Activated T-cell treated with anti-CD3 and anti-CD28 coated beads for 48 hours (primary cell): ENCODE measurements around the gene LECT2.

Experiments used
- DNase-seq: peaks from one replicate; pipeline ENCODE4 v3.0.0-alpha.2; 2020; ENCODE audit warnings: low read depth

LECT2 gene

DNA sequence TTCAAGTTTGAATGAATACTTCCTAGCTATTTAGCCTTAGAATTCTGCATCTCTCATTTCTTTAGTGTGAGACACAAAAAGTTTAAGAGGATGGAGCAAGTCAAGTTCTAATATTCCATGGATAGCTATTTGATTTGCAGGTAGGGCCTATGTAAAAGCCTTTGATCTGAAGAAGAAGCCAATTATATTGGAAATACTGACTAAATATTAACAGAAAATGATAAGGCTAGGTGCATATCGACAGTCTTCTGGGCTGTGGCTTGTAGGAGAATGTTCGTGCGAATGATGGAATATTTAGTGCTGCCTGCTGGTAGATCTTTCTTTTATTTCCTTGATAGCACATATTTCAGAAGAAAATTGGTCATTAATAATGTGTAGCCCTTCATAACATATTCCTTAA is at the start of gene LECT2:
TSS of gene LECT2 (minus strand) at position 85 of the 400 bp plus-strand sequence. CDS start 150 bp downstream, outside the sequence.
- no peak for DNase-seq

DNA sequence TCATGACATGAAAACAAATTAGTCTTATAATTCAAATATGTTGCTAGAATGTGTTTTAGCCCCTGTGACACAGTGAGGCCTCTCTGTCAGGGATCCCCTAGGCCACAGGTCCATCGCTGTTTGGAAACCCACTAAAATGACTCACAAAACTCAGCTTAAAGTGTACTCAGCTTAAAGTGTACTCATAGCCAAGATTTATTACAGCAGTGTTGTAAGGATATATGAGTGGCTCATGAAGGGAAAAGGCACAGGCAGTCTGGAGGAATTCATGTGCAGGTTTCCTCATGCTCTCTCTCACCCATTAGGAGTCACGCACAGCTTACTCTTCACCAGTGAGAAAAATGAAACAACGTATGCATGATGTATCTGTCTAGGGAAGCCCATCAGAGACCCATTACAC is 49.7 kb upstream of the LECT2 start:
- no peak for DNase-seq

DNA sequence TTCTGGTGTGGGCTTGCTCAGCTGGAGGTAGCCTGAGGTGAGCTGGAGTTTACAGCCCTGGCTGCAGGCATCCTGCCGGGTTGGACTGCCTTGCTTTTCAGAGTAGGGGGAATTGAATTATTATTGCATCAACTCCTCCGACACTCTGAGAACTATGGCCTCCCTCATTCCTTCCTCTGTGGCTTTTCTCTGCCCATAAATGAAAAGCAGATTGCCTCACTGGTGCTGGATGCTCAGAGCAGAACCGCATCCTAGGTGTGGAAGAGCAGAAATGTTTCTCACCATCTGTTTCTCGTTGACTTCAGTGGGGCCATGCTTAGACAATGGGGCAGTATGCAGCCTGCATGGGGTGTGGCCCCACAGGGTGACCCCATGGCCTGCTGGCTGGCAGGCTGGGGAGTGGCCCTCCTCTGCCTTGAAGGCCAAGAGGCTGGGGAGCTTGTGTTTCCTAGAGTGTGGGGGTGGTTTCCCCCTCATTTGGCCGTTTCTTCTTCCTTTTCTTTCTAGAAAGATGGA is 46.7 kb upstream of the LECT2 start:
- no peak for DNase-seq

DNA sequence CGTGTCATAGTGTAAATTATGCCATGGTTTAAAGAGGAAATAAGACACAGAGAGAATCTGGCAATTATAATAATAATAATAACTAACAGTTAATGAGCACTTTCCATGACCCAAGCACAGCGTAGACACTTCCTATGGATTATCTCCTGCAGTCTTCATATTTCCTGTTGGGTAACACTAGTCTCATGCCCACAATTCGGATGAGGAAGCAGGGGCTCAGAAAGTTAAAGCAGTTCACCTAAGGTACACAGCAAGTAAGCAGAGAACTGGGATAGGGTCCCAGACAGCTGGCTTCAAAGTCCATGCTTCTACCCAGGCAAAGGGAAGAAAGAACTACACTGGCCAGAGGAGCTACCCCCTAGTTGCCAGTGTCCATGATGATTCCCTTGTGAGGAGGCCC is 46.1 kb upstream of the LECT2 start:
- no peak for DNase-seq

DNA sequence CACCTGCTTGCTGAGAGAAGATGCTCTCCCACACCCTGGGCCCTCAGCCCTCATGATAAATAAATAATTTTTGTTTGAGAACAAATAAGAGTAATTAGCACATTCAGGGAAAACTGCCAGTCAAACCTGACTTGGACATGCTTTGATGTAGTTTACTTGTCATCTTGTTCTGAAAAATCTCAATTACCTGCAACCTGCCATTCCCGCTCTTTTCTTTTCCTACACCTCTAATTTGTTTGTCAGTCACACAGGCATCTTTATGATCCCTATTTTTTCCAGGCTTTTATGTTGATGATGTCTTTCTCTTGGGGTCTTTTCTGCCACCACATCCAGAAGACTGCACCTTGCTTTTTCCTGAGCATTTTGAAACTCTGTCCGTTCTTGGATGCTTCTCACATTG is 45.4 kb upstream of the LECT2 start:
- no peak for DNase-seq

DNA sequence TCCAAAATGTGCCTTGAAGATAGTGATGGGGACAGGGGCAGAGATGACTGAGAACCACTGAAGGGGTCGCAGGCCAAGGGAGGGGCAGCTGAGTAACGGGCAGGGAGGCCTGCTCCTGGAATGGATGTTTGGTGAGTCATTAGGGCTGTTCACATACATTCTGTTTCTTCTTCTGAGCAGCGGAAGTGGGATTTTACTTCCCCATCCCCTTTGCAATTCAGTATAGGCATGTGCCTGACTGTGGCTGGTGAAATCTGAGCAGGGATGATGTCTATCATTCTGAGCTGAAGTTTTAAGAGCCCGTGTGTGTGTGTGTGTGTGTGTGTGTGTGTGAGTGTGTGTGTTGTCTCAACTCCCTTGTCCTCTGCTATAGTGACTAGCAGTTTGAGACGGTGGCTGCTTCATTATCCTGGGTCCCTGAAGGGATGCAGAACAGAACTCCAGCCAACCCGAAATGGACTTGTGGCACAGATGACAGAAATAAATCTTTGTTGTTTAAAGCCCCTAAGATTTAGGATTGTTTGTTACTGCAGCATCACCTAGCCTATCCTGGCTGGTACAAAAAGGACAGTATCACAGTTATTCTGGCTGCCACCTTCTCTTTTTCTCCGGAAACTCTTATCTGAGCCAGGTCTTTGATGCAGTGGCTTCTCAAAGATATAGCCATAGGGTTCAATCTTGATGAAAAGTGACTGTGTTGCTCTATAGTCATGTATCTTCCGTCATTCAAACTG is 44.8 kb upstream of the LECT2 start:
- DNase-seq = no peak

DNA sequence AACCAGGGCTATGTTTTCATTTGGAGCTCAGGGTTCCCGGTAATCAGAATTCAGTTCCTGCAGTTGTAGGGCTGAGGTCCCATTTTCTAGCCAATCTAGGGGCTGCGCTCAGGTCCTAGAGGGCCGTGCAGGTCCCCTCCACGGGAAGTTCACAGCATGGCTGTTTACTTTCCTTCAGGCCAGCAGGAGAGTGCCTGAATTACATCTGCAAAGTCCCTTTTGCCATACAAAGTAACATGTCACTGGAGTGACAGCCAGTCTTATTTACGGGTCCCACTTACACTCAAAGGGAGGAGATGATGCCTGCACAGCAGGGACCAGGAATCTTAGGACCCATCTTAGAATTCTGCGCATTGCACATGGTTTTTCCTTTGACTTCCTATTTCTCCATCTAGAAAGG is 44.1 kb upstream of the LECT2 start:
- DNase-seq = no peak

DNA sequence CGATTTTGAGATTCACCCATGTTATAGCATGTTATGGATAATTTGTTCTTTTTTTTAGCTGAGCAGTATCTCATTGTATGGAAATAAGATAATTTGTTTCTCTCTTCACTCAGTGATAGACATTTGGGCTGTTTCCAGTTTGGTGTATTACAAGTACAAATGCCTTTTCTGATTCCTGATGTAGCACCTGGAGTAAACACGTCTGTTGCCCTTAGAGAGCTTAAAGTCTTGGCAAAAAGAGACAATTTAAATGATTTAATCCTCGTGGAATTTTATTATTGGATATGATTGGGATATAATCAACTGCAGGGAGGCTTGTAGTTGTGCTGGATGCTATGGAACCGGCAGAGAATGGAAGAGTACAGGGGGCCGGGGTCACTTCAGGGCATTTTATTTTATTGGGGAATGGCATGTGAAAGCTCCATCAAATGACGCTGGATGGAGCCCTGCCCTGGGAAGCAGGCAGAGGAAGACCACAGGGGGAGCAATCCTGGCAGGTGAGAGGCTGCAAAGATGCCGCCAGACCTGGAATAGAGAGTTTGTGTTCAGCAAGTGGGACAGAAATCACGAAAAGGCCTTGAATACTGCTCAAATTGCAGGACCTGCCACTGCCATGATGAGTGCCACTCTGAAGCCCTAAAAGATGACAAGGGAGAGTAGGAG is 43.0 kb upstream of the LECT2 start:
- DNase-seq = no peak

DNA sequence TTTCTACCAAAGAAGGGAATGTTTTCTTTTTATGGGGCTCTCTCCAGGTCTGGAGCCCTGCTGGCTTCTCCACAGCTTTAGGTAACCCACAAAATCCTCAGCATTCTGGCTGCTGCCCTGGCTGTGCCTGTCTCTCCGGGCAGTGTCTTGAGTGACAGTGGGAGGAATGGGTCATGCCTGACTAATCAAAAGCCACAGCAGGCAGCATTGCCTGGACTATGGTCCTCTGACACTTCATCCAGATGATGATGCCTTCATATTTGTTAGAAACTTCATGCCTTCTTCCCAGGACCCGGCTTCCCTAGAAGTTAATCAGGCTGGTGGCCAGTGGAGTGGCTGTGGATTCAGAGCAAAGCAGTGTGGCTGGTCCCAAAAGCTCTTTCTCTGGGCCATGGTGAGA is 41.8 kb upstream of the LECT2 start:
- DNase-seq = no peak

DNA sequence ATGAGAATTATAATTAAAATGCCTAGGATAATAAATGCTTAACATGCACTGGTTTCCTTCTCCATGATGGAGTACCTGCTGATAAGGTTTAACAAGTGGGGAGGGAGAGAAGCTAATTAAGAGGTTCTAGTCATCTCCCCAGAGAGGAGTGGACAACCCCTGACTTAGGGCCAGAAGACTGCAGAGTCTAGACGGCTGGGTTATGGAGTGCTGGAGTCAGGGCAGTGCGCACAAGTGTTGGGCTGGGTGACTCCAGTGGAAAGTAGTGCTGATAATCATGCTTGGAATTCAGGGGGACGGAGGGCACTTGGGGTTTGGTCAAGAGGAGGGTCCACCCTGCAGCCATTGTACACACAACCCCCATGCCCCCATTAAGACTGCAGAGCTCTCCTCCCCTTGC is 41.2 kb upstream of the LECT2 start:
- no peak for DNase-seq

DNA sequence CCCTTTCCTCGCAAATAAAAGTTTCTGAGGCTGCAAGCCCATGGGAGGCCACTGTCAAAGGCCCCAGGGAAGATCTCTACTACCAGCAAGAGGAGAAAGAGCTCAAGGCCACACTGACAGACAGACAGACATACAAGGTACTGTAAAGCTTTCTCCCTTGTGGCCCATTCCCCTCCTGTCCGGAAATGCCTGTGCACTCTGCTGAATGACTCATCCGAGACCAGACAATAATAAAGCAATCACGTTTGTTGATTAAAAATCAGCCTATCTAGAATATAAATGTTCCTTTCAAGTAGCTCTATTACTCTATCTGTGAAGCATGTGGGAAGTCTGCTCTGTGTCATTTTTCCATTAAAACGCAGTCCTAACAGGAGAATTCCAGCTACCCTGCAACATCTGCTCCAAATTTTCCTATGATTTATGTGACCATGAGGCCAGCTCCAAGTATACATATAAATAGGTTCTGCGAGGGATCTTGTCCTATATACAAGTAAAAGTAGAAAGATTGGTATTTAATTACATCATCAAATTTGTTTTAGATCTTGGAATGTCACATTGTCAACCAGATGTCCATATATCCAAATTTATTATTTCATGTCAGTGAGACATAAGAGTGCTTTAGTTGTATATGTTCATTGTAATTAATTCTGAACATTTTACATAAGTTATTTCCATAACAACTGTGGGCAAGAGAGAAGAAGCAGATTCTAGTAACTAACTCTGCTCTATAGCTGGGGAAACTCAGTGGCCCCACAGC is 39.3 kb upstream of the LECT2 start:
- no peak for DNase-seq

DNA sequence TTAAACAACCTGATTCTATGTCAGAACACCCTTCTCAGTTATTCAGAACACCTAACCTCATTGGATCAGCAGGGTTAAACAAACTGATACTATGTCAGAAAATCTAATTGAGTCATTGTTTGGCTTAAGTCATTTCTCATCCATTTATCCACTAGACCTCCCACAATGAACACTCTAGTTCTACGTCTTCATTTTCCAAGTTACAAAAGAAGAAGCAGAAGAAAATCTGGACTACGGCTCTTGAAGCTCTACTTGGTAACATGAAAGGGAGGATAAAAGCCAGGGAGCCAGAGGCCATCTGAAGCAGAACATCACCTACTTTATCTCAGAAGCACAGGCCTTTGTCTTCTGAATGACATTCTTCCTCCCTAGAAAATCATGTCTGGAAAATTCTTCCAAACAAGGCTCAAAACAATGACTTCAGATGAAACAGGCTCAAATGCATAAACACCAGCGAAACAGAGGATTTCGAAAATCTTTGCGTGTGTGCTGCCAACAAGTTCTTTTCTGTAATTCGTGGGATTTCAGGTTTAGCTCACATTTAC is 38.6 kb upstream of the LECT2 start:
- DNase-seq = no peak

DNA sequence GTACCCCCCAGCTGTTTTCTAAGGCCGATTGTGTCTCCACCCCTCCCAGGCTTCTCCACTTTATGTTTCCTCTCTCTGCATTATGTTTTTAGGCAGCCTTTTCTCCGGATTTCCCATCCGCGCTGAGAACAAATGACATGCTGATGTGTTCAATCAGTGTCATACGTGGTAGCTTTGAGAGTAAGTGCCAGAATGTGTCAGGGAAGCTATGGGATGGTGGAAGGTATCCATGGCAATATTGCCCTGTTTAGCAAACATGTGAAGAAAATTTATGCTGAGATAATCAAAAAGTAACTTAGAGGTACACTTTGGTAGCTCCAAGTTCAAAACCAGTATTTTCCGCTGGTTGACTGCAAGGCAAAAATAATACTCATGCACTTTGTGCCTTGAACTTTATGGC is 36.6 kb upstream of the LECT2 start:
- no peak for DNase-seq

DNA sequence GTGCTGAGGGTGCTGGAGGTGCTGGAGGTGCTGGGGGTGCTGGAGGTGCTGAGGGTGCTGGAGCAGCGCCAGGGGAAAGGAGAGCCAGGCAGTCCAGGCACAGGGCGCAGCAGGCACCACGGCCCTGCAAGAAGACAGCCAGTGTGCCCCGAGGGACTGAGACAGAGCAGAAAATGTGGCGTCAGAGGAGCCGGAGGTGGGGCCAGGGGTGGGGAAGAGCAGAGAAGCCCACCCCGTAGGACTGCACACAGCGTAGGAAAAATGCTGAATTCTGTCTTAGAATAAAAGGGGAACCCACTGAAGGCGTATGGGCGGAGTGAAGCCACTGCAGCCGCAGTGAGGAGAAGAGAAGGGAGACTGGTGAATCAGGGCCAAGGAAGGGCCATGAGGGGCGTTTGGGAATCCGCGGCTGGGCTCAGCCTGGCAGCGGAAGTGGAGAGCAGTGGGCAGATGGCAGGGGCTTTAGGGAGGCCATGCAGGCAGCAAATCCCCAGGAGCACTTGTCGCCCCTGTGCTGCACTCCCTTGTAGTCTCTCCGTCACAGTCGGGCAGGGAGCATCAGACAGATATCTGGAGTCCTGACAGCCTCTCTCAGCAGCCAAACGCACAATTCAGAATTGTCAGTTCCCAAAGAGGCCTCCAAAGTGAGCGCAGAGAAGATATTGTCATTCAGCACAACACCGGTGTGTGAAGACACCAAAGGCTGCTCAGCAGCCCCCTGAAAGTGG is 35.9 kb upstream of the LECT2 start:
- no peak for DNase-seq

DNA sequence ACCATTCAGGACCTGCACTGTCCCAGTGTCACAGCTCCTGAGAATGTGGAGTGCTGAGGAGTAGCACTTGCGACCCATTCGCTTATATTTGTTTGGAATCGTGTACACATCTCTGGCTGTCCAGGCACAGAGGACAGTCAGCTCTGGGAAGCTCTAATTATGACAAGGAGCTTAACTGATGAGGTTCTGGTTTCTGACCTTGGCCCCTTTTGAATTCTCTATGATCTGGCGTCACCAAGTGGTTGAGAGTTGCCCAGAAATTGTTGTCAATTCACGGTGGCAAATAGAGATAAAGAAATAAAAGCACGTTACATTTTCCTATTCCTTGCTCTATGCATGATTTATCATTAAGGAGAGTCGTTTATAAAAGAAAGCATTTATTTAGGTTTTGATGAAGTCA is 34.9 kb upstream of the LECT2 start:
- no peak for DNase-seq

DNA sequence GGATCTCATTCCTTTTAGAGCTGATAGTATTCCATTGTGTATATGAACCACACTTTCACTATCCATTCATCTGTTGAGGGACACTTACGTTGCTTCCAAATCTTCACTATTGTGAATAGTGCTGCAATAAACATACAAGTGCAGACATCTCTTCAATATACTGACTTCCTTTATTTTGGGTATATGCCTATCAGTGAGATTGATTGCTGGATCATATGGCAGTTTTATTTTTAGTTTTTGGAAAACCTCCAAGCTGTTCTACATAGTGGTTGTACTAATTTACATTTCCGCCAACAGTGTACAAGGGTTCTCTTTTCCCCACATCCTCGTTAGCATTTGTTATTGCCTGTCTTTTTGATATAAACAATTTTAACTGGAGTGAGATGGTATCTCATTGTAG is 33.8 kb upstream of the LECT2 start:
- no peak for DNase-seq

DNA sequence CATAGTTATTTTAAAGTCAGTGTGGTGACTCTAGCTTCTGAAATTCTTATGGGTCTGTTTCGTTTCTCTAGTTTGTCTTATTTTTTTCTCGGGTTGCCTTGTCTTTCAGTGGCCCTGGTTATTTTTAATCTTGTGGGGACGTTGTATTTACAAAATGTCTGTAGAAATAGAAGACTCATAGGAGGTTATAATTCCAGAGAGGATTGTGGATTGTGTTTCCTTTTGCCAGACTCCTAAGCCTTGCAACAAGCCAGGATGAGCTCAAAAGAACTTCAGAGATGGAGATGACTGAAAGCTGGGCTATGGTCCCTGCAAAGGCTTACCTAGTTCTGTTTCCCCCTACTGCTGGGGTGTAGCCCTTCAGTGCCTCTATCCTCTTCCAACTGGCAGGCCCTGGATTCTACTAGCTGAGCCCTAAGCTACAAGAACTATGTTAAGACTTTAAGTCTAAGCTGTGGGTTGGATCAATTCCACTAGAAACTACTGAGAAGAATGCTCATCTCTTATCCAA is 32.2 kb upstream of the LECT2 start:
- no peak for DNase-seq

DNA sequence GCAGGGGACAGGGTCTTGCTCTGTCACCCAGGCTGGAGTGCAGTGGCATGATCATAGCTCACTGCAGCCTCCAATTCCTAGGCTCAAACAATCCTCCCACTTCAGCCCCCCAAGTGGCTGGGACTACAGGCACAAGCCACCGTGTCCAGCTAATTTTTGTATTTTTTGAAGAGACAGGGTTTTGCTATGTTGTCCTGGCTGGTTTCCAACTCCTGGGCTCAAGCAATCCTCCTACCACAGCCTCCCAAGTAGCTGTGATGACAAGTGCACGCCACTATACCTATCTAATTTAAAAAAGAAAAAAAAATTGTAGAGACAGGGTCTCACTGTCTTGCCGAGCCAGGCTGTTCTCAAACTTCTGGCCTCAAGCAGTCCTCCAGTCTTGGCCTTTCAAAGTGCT is 31.6 kb upstream of the LECT2 start:
- no peak for DNase-seq

DNA sequence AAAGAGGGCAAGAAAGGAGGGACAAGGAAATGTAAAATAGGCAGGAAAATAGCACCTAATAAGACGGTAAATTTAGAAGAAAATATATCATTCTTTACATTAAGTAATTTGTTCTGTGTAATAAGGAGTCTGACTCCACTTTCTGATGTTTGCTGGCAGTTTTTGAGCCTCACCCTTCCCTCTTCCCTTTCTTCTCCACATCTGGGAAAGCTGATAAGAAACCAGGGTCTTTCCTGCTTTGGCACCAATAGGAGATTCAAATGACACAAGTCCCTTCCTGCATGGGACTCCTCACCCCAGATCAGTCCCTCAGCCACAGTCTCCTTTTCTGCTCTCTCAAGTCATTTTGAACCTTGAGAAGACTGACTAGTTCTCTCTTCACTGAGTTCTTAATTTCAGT is 31.2 kb upstream of the LECT2 start:
- DNase-seq = no peak

DNA sequence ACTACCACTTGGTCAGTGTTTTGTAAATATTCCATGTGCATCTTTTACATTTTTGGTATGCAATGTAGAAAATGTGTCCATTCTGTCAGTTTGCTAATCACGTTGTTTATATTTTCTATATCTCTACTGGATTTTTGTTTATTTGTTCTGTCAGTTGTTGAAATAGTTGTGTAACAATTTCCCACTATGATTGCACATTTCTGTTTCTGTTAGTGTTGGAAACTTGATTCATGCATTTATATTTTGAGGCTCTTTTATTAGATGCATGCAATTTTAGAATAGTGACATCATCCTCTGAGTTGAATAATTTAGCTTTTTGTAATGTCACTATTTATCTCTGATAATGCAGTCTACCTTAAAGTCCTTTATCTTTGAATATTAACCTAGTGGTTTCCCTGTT is 25.8 kb upstream of the LECT2 start:
- DNase-seq = no peak

DNA sequence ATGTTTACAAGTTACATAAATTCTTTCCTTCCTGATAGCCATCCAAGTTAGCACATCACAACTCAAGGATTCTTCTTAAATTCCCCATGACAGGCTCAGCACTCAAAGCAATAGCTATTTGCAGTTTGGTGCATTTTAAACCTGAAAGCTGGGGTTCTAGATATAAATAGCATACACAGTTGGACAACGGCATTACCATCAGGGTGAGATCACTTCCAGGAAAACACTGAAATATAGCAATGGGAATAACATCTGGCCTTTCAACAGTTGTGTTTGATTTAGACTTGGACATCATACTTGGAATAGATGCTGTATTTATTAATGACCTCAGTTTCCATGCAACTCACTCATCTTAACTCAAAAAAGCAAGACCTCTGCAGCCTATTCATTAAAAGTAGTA is 24.7 kb upstream of the LECT2 start:
- DNase-seq = no peak

DNA sequence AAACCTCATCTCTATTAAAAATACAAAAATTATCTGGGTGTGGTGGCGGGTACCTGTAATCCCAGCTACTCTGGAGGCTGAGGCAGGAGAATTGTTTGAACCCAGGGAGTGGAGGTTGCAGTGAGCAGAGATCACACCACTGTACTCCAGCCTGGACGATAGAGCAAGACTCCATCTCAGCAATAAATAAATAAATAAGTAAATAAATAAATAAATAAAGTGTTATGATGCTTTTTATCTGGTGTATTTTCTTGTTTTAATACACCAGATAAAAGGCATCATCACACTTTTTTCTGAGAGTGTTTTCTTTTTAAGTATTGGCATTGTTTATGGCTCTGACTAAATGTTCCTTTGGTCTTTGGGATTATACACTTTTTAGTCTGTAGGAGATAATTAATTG is 24.2 kb upstream of the LECT2 start:
- no peak for DNase-seq
